Large intestine (tissue), 3 donors: ENCODE data around the gene GIMD1. TPM values are rescaled to one million over a fixed set of nuclear protein-coding genes. Genes with fewer than 3 reads are reported as not detected.

Experiments used
- DNase-seq, 2 donors: peaks; one replicate each; pipeline versions ENCODE4 v3.0.0 to v3.0.0-alpha.2; 2013
- H3K27ac ChIP-seq: one replicate; pipeline ENCODE4 v1.5.1; 2013; ENCODE audit warnings: low read length
- H3K27me3 ChIP-seq: 2 replicates; pipeline ENCODE4 v1.6.1; 2013; ENCODE audit warnings: low read length; ENCODE audit not compliant: control insufficient read depth, insufficient read depth
- H3K36me3 ChIP-seq: 2 replicates; pipeline ENCODE4 v1.6.1; 2013; ENCODE audit warnings: low read length; ENCODE audit not compliant: control insufficient read depth, insufficient read depth
- H3K4me1 ChIP-seq: one replicate; pipeline ENCODE4 v1.6.1; 2013; ENCODE audit warnings: low read length; ENCODE audit not compliant: control insufficient read depth, insufficient read depth
- H3K4me3 ChIP-seq: one replicate; pipeline ENCODE4 v1.5.1; 2013; ENCODE audit warnings: low read length
- H3K9me3 ChIP-seq: one replicate; pipeline ENCODE4 v1.6.1; 2013; ENCODE audit warnings: mild to moderate bottlenecking, low read depth, low read length, moderate library complexity; ENCODE audit not compliant: control insufficient read depth
- WGBS: methylation state at CpG from one replicate; pipeline ENCODE4 v1.1.5; 2013; ENCODE audit warnings: low lambda C conversion rate; ENCODE audit not compliant: insufficient coverage; 5-methylcytosine and 5-hydroxymethylcytosine counted together
- polyA plus RNA-seq: library from polyadenylated mRNA; unstranded; fragments of 120-200 nt; gene quantifications from one replicate; pipeline ENCODE4 v1.2.1, GENCODE V29; 2013

The GIMD1 gene
- polyA plus RNA-seq, 1 donor: 0.06 TPM

DNA sequence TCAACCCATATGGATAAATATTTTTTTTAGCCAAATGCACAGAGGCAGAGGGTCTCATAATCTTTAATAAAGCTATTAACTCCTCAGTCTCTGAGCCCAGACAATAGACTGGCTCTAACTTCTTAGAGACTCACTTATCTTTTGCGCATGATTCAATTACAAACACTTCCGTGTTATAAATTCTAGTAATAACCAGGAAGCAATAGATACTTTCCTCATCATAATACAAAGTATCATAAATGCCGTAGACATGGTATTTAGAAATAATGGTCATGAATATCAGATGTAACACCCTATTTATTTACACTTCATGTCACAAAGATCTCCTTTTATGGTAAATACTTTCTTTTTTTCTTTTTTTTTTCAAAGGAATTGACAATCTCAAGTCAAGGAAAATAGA lies 4.4 kb upstream of the GIMD1 start:
- H3K4me1 ChIP-seq: no peaks in the 10 kb centered on the region
- no peaks in the 10 kb centered on the region for H3K27me3 ChIP-seq
- no peak overlapping the region for H3K4me3 ChIP-seq
- DNase-seq: peak; percentile 4 to 55
- WGBS: 50% methylated on average over 1 of the region's 3 CpGs
- H3K9me3 ChIP-seq: no peaks in the 10 kb centered on the region
- no peak overlapping the region for H3K27ac ChIP-seq
- no peaks in the 10 kb centered on the region for H3K36me3 ChIP-seq

DNA sequence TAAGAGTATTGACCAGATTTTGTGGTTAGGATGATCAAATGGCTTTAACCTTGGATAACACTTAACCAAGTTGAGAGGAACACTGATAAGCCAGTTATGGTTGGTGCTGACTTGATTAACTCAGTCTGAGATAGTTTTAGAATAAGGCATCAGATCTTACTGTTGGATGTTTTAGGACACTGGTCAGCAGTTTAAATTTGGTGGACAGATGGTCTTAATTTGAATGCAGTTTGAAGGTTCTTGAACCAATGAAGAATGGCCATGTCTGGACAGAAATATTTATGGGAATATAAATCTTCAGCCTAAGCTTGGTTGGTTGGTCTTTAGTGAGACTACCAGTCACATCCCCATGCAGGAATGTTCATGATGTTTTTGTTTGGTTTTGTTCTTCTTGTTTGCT lies 2.6 kb upstream of the GIMD1 start:
- no peaks in the 10 kb centered on the region for H3K9me3 ChIP-seq
- no peak for DNase-seq

GRCh38 chr4:106370214-106370613 lies 1.6 kb upstream of the GIMD1 start:
- Histone ChIP-seq H3K9me3 (no peaks in the 10 kb centered on the region), H3K36me3 (no peaks in the 10 kb centered on the region), H3K4me1 (no peaks in the 10 kb centered on the region), H3K27ac (no peak overlapping the region), H3K4me3 (no peak overlapping the region), H3K27me3 (no peaks in the 10 kb centered on the region)
- 61% methylated on average over 2 of the region's 2 CpGs for WGBS
- DNase-seq: no peak

More for the DNA sequence above, 2.6 kb upstream of the GIMD1 start:
- H3K4me3 ChIP-seq: no peak overlapping the region
- no peaks in the 10 kb centered on the region for H3K4me1 ChIP-seq
- no peaks in the 10 kb centered on the region for H3K36me3 ChIP-seq
- no peaks in the 10 kb centered on the region for H3K27me3 ChIP-seq
- no peak overlapping the region for H3K27ac ChIP-seq

DNA sequence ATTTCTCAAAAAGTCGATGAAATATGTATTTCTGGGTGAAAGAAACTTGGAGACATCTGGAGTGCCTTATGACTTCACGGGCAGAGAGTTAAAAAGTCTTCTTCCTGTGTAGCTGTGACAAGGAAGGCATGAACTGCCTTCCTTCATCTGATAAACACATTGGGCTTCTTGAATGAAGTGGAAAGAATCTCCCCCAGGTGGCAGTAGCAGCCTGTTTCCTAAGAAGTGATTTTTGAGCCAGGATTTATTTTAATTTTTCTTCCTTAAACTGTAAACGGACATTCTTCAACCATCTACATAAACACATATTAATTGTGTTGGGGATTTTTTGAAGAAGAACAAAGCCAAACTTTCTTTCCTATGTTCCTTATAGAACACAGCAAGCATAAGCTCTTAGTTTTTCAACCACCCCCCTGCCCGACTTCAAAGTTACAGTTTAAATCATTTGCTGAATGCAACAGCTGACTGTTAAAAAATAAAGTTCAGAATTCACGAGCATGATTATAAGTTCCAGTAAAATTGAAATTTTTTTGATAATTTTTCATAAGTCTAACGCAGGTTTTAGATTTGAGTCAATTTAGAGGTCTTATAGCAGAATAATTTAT lies 980 bp upstream of the GIMD1 start:
- 67% methylated on average over 3 of the region's 6 CpGs for WGBS
- H3K27me3 ChIP-seq: no peaks in the 10 kb centered on the region
- H3K4me1 ChIP-seq: no peaks in the 10 kb centered on the region
- peak; percentile 58 to 68 for DNase-seq
- no peaks in the 10 kb centered on the region for H3K9me3 ChIP-seq
- no peak overlapping the region for H3K4me3 ChIP-seq
- no peaks in the 10 kb centered on the region for H3K36me3 ChIP-seq
- H3K27ac ChIP-seq: no peak overlapping the region

- WGBS: no CpG with 5 or more reads among the region's 5 CpGs
- Histone ChIP-seq H3K4me1 (no peaks in the 10 kb centered on the region), H3K4me3 (no peak overlapping the region), H3K27ac (no peak overlapping the region), H3K27me3 (no peaks in the 10 kb centered on the region), H3K9me3 (no peaks in the 10 kb centered on the region), H3K36me3 (no peaks in the 10 kb centered on the region)
- DNase-seq: no peak
Measured at GRCh38 chr4:106367072-106367471, 1.5 kb downstream of the GIMD1 start.

- Histone ChIP-seq H3K4me3 (no peak overlapping the region), H3K27me3 (no peaks in the 10 kb centered on the region), H3K9me3 (no peaks in the 10 kb centered on the region), H3K36me3 (no peaks in the 10 kb centered on the region), H3K4me1 (no peaks in the 10 kb centered on the region), H3K27ac (no peak overlapping the region)
- no peak for DNase-seq
Measured at GRCh38 chr4:106366026-106366425, 2.6 kb downstream of the GIMD1 start.

GRCh38 chr4:106365613-106366012 lies 3.0 kb downstream of the GIMD1 start:
- no peaks in the 10 kb centered on the region for H3K4me1 ChIP-seq
- DNase-seq: peak; percentile 36 to 41
- H3K9me3 ChIP-seq: no peaks in the 10 kb centered on the region
- no peak overlapping the region for H3K27ac ChIP-seq
- no CpG with 5 or more reads among the region's 1 CpG for WGBS
- H3K27me3 ChIP-seq: no peaks in the 10 kb centered on the region
- no peaks in the 10 kb centered on the region for H3K36me3 ChIP-seq
- no peak overlapping the region for H3K4me3 ChIP-seq

GRCh38 chr4:106364282-106364681 lies 4.3 kb downstream of the GIMD1 start:
- no peaks in the 10 kb centered on the region for H3K4me1 ChIP-seq
- 89% methylated on average over 1 of the region's 1 CpG for WGBS
- no peaks in the 10 kb centered on the region for H3K9me3 ChIP-seq
- no peak overlapping the region for H3K4me3 ChIP-seq
- H3K36me3 ChIP-seq: no peaks in the 10 kb centered on the region
- no peak overlapping the region for H3K27ac ChIP-seq
- DNase-seq: no peak
- no peaks in the 10 kb centered on the region for H3K27me3 ChIP-seq

- Histone ChIP-seq H3K36me3 (no peaks in the 10 kb centered on the region), H3K27me3 (no peaks in the 10 kb centered on the region), H3K27ac (no peak overlapping the region), H3K9me3 (no peaks in the 10 kb centered on the region), H3K4me3 (no peak overlapping the region), H3K4me1 (no peaks in the 10 kb centered on the region)
- no peak for DNase-seq
- WGBS: 67% methylated on average over 2 of the region's 3 CpGs
Measured at GRCh38 chr4:106362086-106362825, 6.3 kb downstream of the GIMD1 start.

GRCh38 chr4:106358899-106359298 lies 9.7 kb downstream of the GIMD1 start:
- Histone ChIP-seq H3K27me3 (no peaks in the 10 kb centered on the region), H3K9me3 (no peaks in the 10 kb centered on the region), H3K4me3 (no peak overlapping the region), H3K36me3 (no peaks in the 10 kb centered on the region), H3K4me1 (no peaks in the 10 kb centered on the region), H3K27ac (no peak overlapping the region)
- WGBS: 100% methylated on average over 1 of the region's 1 CpG
- no peak for DNase-seq

GRCh38 chr4:106355193-106355592 lies 13.4 kb downstream of the GIMD1 start:
- H3K4me1 ChIP-seq: no peaks in the 10 kb centered on the region
- no peak overlapping the region for H3K27ac ChIP-seq
- no peaks in the 10 kb centered on the region for H3K27me3 ChIP-seq
- 65% methylated on average over 3 of the region's 4 CpGs for WGBS
- no peaks in the 10 kb centered on the region for H3K9me3 ChIP-seq
- no peak overlapping the region for H3K4me3 ChIP-seq
- no peak for DNase-seq
- H3K36me3 ChIP-seq: no peaks in the 10 kb centered on the region
